HG02981 (cell line): ENCODE results near the gene STK36.

Source experiments
- ATAC-seq: cut with Tn5 transposase; IDR thresholded peaks from one replicate; pipeline ENCODE4 v1.9.1; 2021; ENCODE audit warnings: mild to moderate bottlenecking, moderate library complexity; ENCODE audit not compliant: unreplicated experiment

The STK36 gene

GRCh38 chr2:218662827-218663226, 9.1 kb upstream of the STK36 start:
- no peak for ATAC-seq

- ATAC-seq, result no peak
These were observed 8.0 kb upstream of the STK36 start for GRCh38 chr2:218663901-218664300.

GRCh38 chr2:218664653-218665052, 7.2 kb upstream of the STK36 start:
- no peak for ATAC-seq

GRCh38 chr2:218671097-218671653, 711 bp upstream of the STK36 start:
- ATAC-seq, result no peak

GRCh38 chr2:218679119-218679518, 7.2 kb downstream of the STK36 start:
- no peak for ATAC-seq

- no peak for ATAC-seq
These were observed 8.2 kb downstream of the STK36 start for GRCh38 chr2:218680061-218680460.

GRCh38 chr2:218687400-218688060, 15.6 kb downstream of the STK36 start:
- peak; percentile 60 for ATAC-seq

GRCh38 chr2:218691234-218691633, 19.3 kb downstream of the STK36 start:
- no peak for ATAC-seq

GRCh38 chr2:218694405-218695145, 22.7 kb downstream of the STK36 start:
- no peak for ATAC-seq

- no peak for ATAC-seq
These were observed 27.0 kb downstream of the STK36 start for GRCh38 chr2:218698885-218699284.

GRCh38 chr2:218701806-218702205, 29.9 kb downstream of the STK36 start:
- no peak for ATAC-seq

GRCh38 chr2:218703341-218703740, 31.5 kb downstream of the STK36 start:
- no peak for ATAC-seq

- peak; percentile 39 for ATAC-seq
These were observed 36.2 kb downstream of the STK36 start for GRCh38 chr2:218708086-218708485.

GRCh38 chr2:218709908-218710307, 38.0 kb downstream of the STK36 start:
- no peak for ATAC-seq

- no peak for ATAC-seq
These were observed 38.4 kb downstream of the STK36 start for GRCh38 chr2:218710334-218710686.

- ATAC-seq, result peak; percentile 88
These were observed 39.0 kb downstream of the STK36 start, which contains the start of gene TTLL4 for GRCh38 chr2:218710687-218711549. TTLL4 (plus strand) TSS chr2:218710835; CDS start chr2:218737677, 26,842 bp downstream.

- ATAC-seq, result no peak
These were observed 39.7 kb downstream of the STK36 start for GRCh38 chr2:218711550-218711929.

GRCh38 chr2:218713922-218714321, 42.0 kb downstream of the STK36 start:
- no peak for ATAC-seq

- no peak for ATAC-seq
These were observed 44.2 kb downstream of the STK36 start for GRCh38 chr2:218716070-218716469.

GRCh38 chr2:218717262-218717661, 45.4 kb downstream of the STK36 start:
- ATAC-seq, result no peak

- ATAC-seq, result no peak
These were observed 46.2 kb downstream of the STK36 start for GRCh38 chr2:218718058-218718457.
